HUDEP-2 (cell line): ENCODE results near the gene NACC2.

Source experiments
- DNase-seq, 76 experiments: peaks; one replicate each; lab custom pipeline; 2025; ENCODE audit not compliant: unreplicated experiment in 76 of 76; lab: John Stamatoyannopoulos, UW

Gene NACC2

GRCh38 chr9:136059321-136059791 lies 35.7 kb downstream of the NACC2 start:
- no peak for DNase-seq

DNA sequence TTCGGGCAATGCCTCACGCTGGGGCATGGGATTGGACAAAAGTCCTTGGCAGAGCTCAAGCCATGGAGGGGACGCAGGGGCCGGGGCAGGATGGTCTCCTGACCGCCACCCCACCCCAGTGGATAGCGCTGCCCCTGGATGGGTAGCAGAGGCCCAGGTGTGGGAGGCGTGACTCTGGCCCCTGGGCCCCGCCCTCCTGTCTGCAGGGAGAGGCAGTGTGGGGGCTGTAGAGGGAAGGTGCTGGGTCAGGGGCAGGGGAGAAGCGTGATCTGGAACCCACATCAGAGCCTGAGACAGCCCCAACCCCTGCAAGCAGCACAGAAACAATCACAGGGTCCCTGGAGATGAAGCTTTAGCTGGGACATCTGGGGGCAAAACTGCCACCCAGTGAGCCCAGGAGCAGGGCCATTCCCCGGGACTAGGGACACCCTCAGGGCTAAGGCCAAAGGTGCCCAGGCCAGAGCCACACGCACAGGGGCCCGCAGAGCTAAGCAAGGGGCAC lies 36.2 kb downstream of the NACC2 start:
- no peak for DNase-seq

GRCh38 chr9:136058084-136058483 lies 37.0 kb downstream of the NACC2 start:
- no peak for DNase-seq

DNA sequence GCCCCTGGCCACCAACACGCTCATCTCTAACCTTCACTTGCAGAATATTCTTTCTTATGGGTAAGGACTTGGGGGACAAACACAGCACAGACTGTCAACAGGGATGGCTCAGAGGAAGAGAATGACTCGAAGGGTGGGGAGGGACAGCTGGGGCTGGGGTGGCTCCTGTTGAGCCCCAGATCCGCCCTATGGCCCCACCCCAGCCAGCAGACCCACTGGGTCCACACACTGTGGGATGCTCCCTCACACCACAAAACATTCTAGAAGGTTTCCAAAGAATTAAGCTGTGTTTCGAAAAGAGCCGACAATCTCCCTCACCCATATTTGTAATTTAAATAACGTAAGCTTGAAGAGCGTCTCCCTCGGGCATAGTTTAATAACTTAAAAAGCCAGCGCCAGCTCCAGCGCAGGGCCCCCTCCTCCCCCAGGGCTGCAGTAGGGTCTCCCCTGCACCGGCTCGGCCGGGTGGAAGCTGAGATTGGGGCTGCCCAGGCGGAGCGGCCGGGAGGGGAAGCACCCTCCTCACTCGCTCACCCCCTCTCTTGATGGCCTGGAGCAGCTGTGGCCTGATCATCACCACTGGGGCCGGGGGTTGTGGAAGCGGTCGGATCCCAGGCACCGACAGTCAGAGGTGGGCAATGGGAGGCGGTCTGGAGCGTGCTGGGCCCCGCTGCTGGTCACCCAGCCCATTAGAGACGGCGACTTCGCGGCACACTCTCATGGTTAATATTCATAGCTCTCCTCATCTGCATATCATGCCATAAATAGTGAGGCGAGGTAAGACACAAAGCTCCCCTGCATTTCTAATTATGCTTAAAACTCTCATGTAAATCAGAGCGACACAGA lies 37.6 kb downstream of the NACC2 start:
- DNase-seq = no peak

GRCh38 chr9:136056546-136057235 lies 38.4 kb downstream of the NACC2 start:
- no peak for DNase-seq

GRCh38 chr9:136055715-136056545 lies 39.2 kb downstream of the NACC2 start:
- no peak for DNase-seq

DNA sequence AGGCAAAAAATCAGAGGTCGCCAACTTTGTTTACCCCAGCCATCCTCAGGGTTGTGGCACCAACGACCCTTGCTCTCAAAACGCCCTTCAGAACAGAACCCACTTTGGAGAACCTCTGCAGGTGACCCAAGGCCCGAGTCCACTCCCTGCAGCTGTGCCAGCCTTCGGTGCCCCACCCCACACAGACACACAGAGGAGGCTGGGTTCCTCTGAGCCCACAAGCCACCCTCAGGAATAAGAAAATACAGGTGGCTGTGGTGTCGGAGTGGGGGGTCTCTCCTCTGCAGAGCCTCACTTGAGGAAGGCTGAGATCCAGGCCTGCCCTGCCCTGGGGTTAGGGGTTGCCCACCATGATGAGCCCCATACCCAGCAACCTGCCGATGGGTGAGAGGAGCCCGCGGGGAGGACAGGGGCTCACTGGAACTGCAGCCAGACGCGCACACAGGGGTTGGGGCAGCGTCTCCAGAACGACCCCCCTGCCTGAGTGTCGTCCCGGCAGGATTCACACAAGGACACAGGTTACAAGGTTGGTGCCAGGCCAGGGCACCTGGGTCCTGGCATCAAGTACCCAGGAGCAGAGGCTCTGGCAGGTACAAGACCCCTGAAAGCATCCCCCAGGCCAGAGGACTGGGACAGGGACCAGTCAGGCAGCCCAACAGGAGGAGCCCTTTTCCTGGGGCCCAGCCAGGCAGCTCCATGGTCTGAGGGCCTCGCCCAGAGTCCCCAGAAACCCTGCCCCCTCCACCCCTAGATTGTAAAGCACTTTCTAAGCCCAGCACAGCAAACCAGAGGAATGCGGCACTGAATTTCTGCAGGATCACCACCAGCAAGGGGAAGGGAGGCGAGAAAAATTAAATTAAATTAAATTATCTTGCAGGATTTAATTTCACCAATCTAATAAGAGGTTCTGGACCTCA lies 40.0 kb downstream of the NACC2 start:
- peak in 1 of 76 experiments; percentile 5 for DNase-seq

DNA sequence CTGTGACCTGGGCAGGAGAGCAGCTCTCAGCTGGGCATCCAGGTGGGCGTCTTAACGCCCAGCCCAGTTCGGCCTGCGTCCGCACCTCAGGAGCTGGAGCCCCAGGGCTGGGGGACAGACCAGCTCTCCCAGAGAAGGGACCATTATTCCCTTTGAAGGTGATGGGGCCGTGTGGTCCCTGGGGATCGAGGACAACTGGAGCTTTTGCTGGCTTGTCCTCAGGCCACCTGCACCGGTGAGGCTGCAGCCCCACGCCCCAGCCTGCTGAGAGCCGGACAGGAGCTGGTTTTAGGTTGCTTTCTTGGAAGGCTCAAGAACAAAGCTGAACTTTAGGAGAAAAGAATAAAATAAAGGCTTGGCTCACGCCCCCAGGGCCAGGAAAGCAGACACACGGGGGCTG lies 40.9 kb downstream of the NACC2 start:
- no peak for DNase-seq

DNA sequence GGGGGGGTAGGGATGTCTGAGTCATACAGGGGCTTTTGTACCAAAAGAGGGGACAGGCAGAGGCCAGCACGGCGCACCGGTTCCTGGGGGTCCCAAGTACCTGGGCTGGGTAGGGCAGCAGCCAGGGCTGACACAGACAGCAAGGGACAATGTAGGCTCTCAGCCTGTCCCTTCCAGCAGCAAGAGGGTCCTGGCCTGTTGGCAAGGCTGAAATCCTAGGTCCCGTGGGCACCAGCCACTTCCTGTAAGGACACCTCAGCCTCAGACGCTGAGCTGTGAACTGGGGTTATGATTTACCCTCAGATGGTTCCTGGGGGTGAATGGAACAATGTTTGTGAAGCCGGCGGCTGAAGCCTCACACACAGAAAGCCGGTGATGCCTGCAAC lies 41.3 kb downstream of the NACC2 start:
- no peak for DNase-seq

- peak in 1 of 76 experiments; percentile 15 for DNase-seq
Measured at GRCh38 chr9:136052991-136053756, 41.9 kb downstream of the NACC2 start.

GRCh38 chr9:136052472-136052880 lies 42.6 kb downstream of the NACC2 start:
- no peak for DNase-seq

DNA sequence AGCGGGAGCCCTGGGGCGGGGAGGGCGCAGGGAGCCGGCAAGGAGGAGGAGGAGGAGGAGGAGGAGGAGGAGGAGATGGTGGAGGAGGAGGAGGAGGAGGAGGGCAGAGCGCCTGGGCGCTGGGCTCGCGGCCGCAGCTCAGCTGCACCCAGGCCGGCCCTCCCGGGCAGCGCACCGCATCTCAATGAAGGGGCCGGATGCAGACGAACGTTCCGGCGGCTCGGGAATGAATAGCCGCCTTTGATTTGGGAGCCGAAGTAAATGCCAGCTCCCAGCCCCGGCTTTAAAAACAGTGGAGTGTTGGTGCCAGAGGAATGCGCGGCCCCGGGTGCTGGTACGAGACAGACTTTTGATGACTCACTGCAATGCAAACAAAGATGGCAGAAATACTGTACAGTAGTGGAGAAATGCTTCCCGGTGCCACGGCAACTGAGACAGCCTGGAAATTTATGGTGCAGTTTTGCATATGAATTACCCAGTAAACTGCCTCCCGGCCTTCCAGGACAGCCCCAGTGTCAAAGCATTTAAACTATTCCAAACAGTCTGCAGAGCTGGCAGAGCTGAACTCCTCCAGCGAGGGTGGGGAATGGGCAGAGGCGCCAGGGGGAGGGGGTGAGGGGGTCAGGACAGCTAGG lies 43.1 kb downstream of the NACC2 start:
- peak in 9 of 76 experiments; percentile 6 to 45 (median 12) for DNase-seq

DNA sequence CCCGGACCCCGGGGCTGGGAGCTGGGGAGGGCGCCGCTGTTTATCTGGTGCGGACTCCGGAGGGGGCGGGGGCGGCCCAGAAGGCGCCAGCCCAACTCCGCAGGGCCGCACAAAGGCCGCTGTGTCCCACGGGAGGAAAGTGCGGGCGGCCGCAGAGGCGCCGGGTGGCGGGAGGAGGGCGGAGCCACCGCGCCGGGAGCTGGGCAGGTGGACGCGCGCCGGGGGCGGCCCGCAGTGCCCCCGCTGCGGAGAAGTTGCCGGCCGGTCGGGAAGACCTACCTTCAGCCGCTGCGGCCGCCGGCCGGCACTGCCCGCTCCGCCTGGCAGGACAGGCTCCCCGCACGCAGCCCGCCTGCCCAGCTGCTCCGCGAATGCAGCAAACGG lies 43.6 kb downstream of the NACC2 start:
- DNase-seq = no peak

DNA sequence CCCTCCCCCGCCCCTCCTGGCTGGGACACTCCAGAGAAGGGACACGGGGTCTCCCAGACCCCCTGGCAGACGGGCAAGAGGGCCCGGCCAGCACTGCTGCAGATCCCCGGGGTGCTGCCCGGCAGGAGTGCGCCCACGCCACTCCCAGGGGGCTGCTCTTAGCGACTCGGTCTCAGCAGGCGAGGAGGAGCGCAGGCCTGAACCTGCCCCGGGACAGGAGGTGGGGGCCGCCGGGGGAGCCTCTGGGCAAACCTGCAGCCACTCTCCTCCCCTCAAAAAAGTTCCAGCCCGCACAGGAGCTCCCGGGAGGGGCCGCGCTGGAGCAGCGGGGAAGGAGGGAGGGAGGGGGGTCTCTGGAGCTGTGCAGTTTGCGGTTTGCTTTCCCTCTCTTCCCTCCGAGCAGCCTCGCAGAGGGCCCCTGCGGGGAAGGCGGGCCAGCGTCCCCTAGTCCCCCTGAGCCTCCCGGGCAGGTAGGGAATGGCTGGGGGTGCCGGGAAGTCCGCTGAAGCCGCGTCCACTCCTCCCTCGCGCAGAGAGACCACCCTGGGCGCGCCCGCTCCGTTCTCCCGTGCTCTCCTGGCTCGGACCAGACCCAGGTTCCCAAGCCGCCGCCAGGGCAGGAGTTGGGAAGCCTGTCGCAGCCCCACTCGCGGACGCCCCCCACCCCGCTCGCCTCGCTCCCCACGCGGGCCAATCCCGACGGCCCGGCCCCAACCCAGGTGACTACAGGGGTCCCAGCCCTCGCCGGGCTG lies 44.2 kb downstream of the NACC2 start:
- DNase-seq = no peak

DNA sequence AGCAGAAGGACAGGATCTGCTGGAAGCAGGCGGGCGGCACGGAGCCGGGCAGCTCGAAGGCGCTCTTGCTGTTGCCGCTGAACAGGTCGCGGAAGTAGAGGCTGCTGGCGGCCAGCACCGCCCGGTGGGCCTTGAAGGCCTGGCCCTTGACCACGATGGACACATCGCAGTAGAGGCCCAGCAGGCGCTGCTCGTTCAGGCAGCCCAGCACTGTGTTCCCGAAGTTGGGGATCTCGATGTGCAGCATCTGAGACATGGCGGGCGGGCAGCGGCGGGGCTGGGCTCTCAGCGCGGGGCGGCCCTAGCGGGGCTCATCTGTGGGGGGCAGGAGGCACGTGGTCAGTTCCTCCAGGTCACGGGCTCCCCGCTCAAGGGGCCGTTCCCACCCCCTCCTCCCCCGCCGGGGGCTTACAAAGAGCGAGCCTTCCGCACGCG lies 44.8 kb downstream of the NACC2 start:
- DNase-seq = no peak

DNA sequence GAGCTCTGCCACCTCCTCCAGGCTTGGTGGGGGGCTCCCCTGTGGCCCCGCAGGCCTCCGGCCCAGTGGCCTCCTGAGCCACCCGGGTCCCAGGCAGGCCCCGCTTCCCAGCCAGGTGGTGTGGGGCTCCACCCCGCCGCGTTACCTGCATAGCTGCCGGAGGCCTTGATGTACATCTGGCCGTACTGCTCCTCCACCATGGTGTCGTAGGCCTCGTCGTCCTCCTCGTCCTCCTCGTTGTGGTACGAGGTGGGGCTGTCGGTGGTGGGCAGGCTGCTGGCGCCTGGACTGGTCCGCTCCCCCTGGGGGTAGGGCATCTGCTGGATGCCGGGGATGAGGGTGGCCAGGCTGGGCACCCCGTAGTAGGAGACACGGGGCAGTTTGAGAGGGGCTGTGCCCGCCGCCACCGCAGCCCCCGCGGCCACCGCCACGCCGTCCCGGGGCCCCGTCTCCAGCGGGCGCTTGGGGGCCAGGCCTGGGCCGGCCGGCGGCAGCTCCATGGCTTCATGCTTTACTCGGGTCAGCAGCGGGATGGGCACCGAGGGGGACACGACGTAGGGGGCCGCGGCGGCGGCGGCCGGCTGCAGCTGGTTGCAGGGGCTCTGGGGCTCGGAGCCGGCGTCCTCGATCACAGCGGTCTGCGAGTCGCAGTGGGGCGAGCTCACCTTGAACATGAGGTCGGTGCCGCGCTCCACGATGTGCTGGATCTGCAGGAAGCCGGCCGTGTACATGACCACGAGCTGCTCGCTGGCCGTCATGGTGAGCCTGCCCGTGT lies 45.4 kb downstream of the NACC2 start:
- no peak for DNase-seq
